Adrenal gland (tissue), 5 donors: ENCODE data around the gene MSRB2.

Experiments used
- POLR2A ChIP-seq, 2 donors: fragments of 450-650 bp; IDR thresholded peaks; one replicate each; pipeline ENCODE4 v1.6.1; 2017; ENCODE audit warnings: antibody characterized with exemption in 2 of 2, mild to moderate bottlenecking in 2 of 2, moderate library complexity in 1 of 2
- TF ChIP-seq, protein P1 (sequence below), 6 experiments: fragments of 450-650 bp in 4 of 6; fragments of 200-600 bp in 2 of 6; sonication (generic) in 1 of 6; IDR thresholded peaks; 1 replicate in 5 of 6; 2 replicates in 1 of 6; pipeline versions ENCODE4 v1.5.1 to v1.8.0; 2016 to 2021; ENCODE audit warnings: antibody characterized with exemption in 6 of 6, mild to moderate bottlenecking in 2 of 6, moderate library complexity in 1 of 6
- donor health status: DM: no; HTN: no; CAD: no.

DNA sequence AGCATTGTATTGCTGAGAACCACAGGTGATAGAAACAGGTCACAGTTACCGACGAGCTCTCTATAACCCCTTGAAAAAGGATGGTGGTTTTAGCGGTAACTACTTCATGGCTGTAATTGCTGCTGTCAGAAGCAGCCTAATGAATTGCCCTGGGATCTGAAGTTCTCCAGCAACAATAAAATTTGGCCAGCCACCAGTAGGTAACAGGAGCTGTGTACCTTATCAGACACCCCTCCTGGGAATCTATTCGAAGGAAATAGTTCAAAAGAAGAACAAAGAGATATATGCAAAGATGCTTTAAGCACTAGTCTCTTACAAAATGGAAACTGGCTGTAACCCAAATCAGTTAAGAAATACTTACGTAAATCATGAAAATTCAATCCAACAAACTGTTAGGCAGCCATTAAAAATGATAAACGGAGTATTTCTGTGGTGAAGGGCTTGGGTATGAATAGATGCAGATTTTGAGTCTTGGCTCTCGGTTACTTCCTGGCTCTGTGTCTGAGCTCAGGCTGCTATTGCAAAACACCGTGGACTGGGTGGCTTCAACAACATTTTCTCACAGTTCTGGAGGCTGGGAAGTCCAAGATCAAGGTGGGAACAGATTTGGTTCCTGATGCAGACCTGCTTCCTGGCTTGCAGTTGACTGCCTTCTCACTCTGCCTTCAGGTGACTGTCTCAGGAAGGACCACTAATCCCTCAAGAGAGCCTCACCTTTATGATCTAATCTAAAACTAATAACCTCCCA lies 1.6 kb downstream of the MSRB2 start:
- TF ChIP-seq, protein P1, sequence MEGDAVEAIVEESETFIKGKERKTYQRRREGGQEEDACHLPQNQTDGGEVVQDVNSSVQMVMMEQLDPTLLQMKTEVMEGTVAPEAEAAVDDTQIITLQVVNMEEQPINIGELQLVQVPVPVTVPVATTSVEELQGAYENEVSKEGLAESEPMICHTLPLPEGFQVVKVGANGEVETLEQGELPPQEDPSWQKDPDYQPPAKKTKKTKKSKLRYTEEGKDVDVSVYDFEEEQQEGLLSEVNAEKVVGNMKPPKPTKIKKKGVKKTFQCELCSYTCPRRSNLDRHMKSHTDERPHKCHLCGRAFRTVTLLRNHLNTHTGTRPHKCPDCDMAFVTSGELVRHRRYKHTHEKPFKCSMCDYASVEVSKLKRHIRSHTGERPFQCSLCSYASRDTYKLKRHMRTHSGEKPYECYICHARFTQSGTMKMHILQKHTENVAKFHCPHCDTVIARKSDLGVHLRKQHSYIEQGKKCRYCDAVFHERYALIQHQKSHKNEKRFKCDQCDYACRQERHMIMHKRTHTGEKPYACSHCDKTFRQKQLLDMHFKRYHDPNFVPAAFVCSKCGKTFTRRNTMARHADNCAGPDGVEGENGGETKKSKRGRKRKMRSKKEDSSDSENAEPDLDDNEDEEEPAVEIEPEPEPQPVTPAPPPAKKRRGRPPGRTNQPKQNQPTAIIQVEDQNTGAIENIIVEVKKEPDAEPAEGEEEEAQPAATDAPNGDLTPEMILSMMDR (IDR thresholded peaks at IDR 0.05), result no peak
- TF ChIP-seq POLR2A (IDR thresholded peaks at IDR 0.05), result no peak
